PC-3 (cell line): ENCODE data around the gene AKAP8.
"Not testable (repeated sequence)": the region's sequence is repeated elsewhere in the genome, so short reads cannot be mapped to it uniquely, and the experiment has no call there.

ENCODE experiments used
- EZH2 ChIP-seq: fragments of 300-600 bp; sonication (generic); IDR thresholded peaks from one replicate; pipeline ENCODE4 v1.6.1; 2017; ENCODE audit warnings: antibody characterized with exemption, mild to moderate bottlenecking, low read length; ENCODE audit not compliant: unreplicated experiment
- TF ChIP-seq, protein P1 (sequence below): fragments of 300-600 bp; sonication (generic); conservative IDR thresholded peaks from 2 replicates; pipeline ENCODE4 v1.5.1; 2017; ENCODE audit warnings: antibody characterized with exemption, low read depth, mild to moderate bottlenecking, low read length

DNA sequence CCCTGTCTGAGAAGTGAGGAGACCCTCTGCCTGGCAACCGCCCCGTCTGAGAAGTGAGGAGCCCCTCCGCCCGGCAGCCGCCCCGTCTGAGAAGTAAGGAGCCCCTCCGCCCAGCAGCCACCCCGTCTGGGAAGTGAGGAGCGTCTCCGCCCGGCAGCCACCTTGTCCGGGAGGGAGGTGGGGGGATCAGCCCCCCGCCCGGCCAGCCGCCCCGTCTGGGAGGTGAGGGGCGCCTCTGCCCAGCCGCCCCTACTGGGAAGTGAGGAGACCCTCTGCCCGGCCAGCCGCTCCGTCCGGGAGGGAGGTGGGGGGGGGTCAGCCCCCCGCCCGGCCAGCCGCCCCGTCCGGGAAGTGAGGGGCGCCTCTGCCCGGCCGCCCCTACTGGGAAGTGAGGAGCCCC is 16.5 kb downstream of the AKAP8 start:
- TF ChIP-seq, protein P1, sequence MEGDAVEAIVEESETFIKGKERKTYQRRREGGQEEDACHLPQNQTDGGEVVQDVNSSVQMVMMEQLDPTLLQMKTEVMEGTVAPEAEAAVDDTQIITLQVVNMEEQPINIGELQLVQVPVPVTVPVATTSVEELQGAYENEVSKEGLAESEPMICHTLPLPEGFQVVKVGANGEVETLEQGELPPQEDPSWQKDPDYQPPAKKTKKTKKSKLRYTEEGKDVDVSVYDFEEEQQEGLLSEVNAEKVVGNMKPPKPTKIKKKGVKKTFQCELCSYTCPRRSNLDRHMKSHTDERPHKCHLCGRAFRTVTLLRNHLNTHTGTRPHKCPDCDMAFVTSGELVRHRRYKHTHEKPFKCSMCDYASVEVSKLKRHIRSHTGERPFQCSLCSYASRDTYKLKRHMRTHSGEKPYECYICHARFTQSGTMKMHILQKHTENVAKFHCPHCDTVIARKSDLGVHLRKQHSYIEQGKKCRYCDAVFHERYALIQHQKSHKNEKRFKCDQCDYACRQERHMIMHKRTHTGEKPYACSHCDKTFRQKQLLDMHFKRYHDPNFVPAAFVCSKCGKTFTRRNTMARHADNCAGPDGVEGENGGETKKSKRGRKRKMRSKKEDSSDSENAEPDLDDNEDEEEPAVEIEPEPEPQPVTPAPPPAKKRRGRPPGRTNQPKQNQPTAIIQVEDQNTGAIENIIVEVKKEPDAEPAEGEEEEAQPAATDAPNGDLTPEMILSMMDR, result not testable (repeated sequence)
- TF ChIP-seq EZH2, result not testable (repeated sequence)
